PC-3 (cell line): ENCODE data around the gene KIAA1217. TPM values are rescaled to one million over a fixed set of nuclear protein-coding genes. Genes with fewer than 3 reads are reported as not detected.

Experiments
- ATAC-seq: fragments of 200-7000 bp; cut with Tn5 transposase; 2 replicates; pipeline ENCODE4 v1.9.1; 2020; ENCODE audit warnings: mild to moderate bottlenecking, moderate library complexity
- BruUV-seq: library from RNA; stranded (reverse); fragments of 400-500 nt; replicated peaks from 2 replicates; lab custom pipeline; 2021; lab: Mats Ljungman, UMichigan
- CTCF ChIA-PET: fragments of 300-600 bp; sonication (Branson Sonifier 250); formaldehyde crosslinking; loops from one replicate; lab custom pipeline; 2022; ENCODE audit warnings: antibody characterized with exemption; lab: Charles Lee
- POLR2A ChIA-PET: fragments of 300-600 bp; sonication (Branson Sonifier 250); formaldehyde crosslinking; loops from one replicate; lab custom pipeline; 2022; ENCODE audit warnings: antibody characterized with exemption; ENCODE audit not compliant: unreplicated experiment; lab: Charles Lee
- DNase-seq: peaks from one replicate; pipeline ENCODE4 v3.0.0-alpha.2; 2015
- H2AFZ ChIP-seq: fragments of 300-600 bp; sonication (generic); 2 replicates; pipeline ENCODE4 v1.6.0; 2016; ENCODE audit warnings: antibody characterized with exemption, low read length
- H3F3A ChIP-seq: fragments of 300-600 bp; sonication (generic); one replicate; pipeline ENCODE4 v1.6.0; 2017; ENCODE audit warnings: antibody characterized with exemption, low read length, control low read depth, mild to moderate bottlenecking; ENCODE audit not compliant: unreplicated experiment
- H3K27ac ChIP-seq: fragments of 300-600 bp; sonication (generic); 2 replicates; pipeline ENCODE4 v1.5.1; 2016; ENCODE audit warnings: mild to moderate bottlenecking, low read length
- H3K27me3 ChIP-seq: fragments of 300-600 bp; sonication (generic); 2 replicates; pipeline ENCODE4 v1.6.1; 2016; ENCODE audit warnings: low read length, mixed read lengths
- H3K36me3 ChIP-seq: fragments of 300-600 bp; sonication (generic); 2 replicates; pipeline ENCODE4 v1.6.1; 2016; ENCODE audit warnings: low read depth, mixed run types, low read length, mixed read lengths
- H3K4me1 ChIP-seq: fragments of 300-600 bp; sonication (generic); 2 replicates; pipeline ENCODE4 v1.5.1; 2016; ENCODE audit warnings: low read length; ENCODE audit not compliant: insufficient read depth
- H3K4me2 ChIP-seq: fragments of 300-600 bp; sonication (generic); 2 replicates; pipeline ENCODE4 v1.6.0; 2016; ENCODE audit warnings: low read length
- H3K4me3 ChIP-seq: fragments of 300-600 bp; sonication (generic); 2 replicates; pipeline ENCODE4 v1.5.1; 2016; ENCODE audit warnings: mild to moderate bottlenecking, low read length, mixed read lengths
- H3K79me2 ChIP-seq: fragments of 300-600 bp; sonication (generic); 2 replicates; pipeline ENCODE4 v1.6.1; 2017; ENCODE audit warnings: low read length, mixed read lengths
- H3K9ac ChIP-seq: fragments of 300-600 bp; sonication (generic); 2 replicates; pipeline ENCODE4 v1.6.0; 2016; ENCODE audit warnings: mild to moderate bottlenecking, low read length
- H3K9me2 ChIP-seq: fragments of 300-600 bp; sonication (generic); replicated peaks from 2 replicates; pipeline ENCODE4 v1.6.1; 2016; ENCODE audit warnings: mixed run types, low read length, mixed read lengths
- H3K9me3 ChIP-seq: fragments of 300-600 bp; sonication (generic); 2 replicates; pipeline ENCODE4 v1.6.1; 2016; ENCODE audit warnings: low read length, mixed read lengths
- H4K20me1 ChIP-seq: fragments of 300-600 bp; sonication (generic); 2 replicates; pipeline ENCODE4 v1.6.1; 2016; ENCODE audit warnings: low read length, mixed read lengths
- EZH2 ChIP-seq: fragments of 300-600 bp; sonication (generic); IDR thresholded peaks from one replicate; pipeline ENCODE4 v1.6.1; 2017; ENCODE audit warnings: antibody characterized with exemption, mild to moderate bottlenecking, low read length; ENCODE audit not compliant: unreplicated experiment
- EZH2phosphoT487 ChIP-seq: fragments of 300-600 bp; sonication (generic); IDR thresholded peaks from 2 replicates; pipeline ENCODE4 v1.6.1; 2018; ENCODE audit warnings: mild to moderate bottlenecking, antibody characterized with exemption, low read length, borderline replicate concordance
- intact Hi-C: fragments of 100-400 bp; cut with micrococcal nuclease; formaldehyde crosslinking; loops from 2 replicates; pipeline ENCODE4 v1.9.0; 2023
- total RNA-seq: library from RNA; depleted of rRNA; stranded (reverse); fragments of >200 nt; gene quantifications from 2 replicates; pipeline ENCODE4 v1.2.3, GENCODE V29; 2014
- TF ChIP-seq, protein P1 (sequence below): fragments of 300-600 bp; sonication (generic); conservative IDR thresholded peaks from 2 replicates; pipeline ENCODE4 v1.5.1; 2017; ENCODE audit warnings: antibody characterized with exemption, low read depth, mild to moderate bottlenecking, low read length

KIAA1217 gene
- total RNA-seq, 1 experiment from 2014 or later: 16.0 TPM

DNA sequence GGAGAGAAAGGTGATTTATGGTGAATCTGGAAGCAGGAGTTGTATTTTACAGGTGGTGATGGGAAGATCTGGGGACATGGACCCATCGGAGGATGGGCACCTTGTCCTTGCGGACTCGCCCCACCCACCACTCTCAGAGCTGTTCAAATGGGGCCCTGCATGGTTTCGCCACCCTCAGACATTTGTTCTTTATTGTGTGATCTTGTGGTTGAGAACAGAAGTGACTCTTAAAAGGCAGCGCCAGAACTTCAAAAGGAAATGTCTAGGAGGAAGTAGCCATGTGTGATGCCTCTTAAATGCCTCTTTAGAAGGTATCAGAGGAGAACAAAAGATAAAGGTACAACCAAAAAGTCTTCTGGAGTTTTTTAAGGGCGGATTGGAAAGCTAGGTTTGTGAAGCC lies 205.7 kb downstream of the KIAA1217 start:
- ChIA-PET POLR2A (no interaction called here), CTCF (no interaction called here)

DNA sequence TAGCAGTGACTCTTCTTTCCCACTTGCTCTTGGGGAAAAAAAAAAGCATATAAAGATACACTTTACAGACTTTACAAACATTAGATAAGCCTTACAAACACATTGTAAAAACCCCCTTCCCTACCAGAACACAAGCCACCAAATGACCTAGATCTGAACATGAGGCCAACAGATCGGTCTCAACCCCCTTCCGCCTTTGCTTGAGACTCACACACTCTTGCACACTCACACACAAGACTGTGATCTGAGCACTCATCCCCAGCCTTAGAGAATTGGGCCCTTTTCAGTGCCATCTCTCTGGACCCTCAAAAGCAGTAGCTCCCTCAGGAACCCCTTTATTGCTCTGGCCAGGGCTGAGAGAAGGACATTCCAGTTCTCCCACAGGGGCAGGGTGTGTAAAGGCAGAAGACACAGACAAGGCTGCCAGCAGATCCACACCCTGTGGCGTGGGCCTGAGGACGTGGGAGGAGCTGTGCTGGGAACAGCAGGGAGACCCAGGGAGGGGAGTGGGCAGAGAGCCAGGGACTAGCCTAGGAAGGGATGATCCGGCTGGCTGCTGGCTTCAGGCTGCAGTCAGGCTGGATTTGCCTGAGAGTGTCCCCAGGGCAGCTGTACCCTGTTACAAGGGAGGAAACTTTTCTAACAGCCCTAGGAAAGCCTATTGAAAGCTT lies 206.7 kb downstream of the KIAA1217 start:
- H3K9me3 ChIP-seq: no peaks in the 10 kb centered on the region
- no peak overlapping the region for H3K4me2 ChIP-seq
- CTCF ChIA-PET: no interaction called here
- TF ChIP-seq EZH2: no peak
- TF ChIP-seq, protein P1, sequence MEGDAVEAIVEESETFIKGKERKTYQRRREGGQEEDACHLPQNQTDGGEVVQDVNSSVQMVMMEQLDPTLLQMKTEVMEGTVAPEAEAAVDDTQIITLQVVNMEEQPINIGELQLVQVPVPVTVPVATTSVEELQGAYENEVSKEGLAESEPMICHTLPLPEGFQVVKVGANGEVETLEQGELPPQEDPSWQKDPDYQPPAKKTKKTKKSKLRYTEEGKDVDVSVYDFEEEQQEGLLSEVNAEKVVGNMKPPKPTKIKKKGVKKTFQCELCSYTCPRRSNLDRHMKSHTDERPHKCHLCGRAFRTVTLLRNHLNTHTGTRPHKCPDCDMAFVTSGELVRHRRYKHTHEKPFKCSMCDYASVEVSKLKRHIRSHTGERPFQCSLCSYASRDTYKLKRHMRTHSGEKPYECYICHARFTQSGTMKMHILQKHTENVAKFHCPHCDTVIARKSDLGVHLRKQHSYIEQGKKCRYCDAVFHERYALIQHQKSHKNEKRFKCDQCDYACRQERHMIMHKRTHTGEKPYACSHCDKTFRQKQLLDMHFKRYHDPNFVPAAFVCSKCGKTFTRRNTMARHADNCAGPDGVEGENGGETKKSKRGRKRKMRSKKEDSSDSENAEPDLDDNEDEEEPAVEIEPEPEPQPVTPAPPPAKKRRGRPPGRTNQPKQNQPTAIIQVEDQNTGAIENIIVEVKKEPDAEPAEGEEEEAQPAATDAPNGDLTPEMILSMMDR: no peak
- TF ChIP-seq EZH2phosphoT487: no peak
- peak; percentile 49; the same call in 1 of the 2 replicates for ATAC-seq
- H3K27me3 ChIP-seq: no peaks in the 10 kb centered on the region
- intact Hi-C loops: no loop called here
- no peak overlapping the region for H3K4me3 ChIP-seq
- H3K4me1 ChIP-seq: no peaks in the 10 kb centered on the region
- H3K79me2 ChIP-seq: no peaks in the 10 kb centered on the region
- no TSS peak for BruUV-seq
- no peaks in the 10 kb centered on the region for H4K20me1 ChIP-seq
- peak; percentile 3 for DNase-seq
- no peak overlapping the region for H2AFZ ChIP-seq
- no peak overlapping the region for H3K27ac ChIP-seq
- H3F3A ChIP-seq: no peaks in the 10 kb centered on the region
- no peaks in the 10 kb centered on the region for H3K9me2 ChIP-seq
- POLR2A ChIA-PET: no interaction called here
- H3K36me3 ChIP-seq: no peaks in the 10 kb centered on the region
- H3K9ac ChIP-seq: no peak overlapping the region

More for the DNA sequence above, 205.7 kb downstream of the KIAA1217 start:
- no peak for ATAC-seq
- Histone ChIP-seq H3K9ac (no peak overlapping the region), H3K79me2 (no peaks in the 10 kb centered on the region), H3K4me1 (no peaks in the 10 kb centered on the region), H3K9me3 (no peaks in the 10 kb centered on the region), H2AFZ (no peak overlapping the region), H3F3A (no peaks in the 10 kb centered on the region), H3K4me3 (no peak overlapping the region), H3K4me2 (no peak overlapping the region), H4K20me1 (no peaks in the 10 kb centered on the region), H3K9me2 (no peaks in the 10 kb centered on the region), H3K27ac (no peak overlapping the region), H3K27me3 (no peaks in the 10 kb centered on the region), H3K36me3 (no peaks in the 10 kb centered on the region)
- no peak for DNase-seq
- TF ChIP-seq EZH2: no peak
- BruUV-seq: no TSS peak
- intact Hi-C loops: no loop called here

DNA sequence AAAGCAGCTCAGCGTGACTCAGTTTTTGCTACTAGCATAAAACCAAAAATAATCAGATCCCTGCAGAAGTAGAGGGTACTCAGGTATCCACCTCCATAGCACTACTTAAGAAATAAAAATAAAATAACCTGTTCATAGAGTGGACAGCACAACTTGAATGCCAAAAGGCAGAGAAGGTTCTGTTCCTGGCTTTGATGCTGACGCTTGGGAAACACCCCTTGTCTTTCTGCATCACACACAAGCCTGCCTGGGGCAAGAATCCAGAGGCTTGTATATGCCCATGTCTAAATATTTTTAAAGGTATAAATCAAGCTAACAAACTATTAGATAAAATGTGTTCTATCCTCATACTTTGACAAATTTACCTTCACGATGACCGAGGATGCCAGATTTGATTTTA lies 207.3 kb downstream of the KIAA1217 start:
- POLR2A ChIA-PET: no interaction called here
- no TSS peak for BruUV-seq
- H3K4me3 ChIP-seq: no peak overlapping the region
- no peak overlapping the region for H3K4me2 ChIP-seq
- H3K36me3 ChIP-seq: no peaks in the 10 kb centered on the region
- no peak overlapping the region for H3K9ac ChIP-seq
- H3K27ac ChIP-seq: no peak overlapping the region
- ATAC-seq: no peak
- no peaks in the 10 kb centered on the region for H3K4me1 ChIP-seq
- H3K79me2 ChIP-seq: no peaks in the 10 kb centered on the region
- H2AFZ ChIP-seq: no peak overlapping the region
- DNase-seq: no peak
- H3K9me2 ChIP-seq: no peaks in the 10 kb centered on the region
- no peaks in the 10 kb centered on the region for H4K20me1 ChIP-seq
- CTCF ChIA-PET: no interaction called here
- no peaks in the 10 kb centered on the region for H3F3A ChIP-seq
- H3K9me3 ChIP-seq: no peaks in the 10 kb centered on the region
- intact Hi-C loops: no loop called here
- TF ChIP-seq EZH2: no peak
- TF ChIP-seq, protein P1: no peak
- TF ChIP-seq EZH2phosphoT487: no peak
- no peaks in the 10 kb centered on the region for H3K27me3 ChIP-seq
